GM11168 (cell line): ENCODE data around the gene FGF13.

ENCODE experiments used
- in situ Hi-C: fragments of 300-500 bp; cut with MboI; formaldehyde crosslinking; loops from one replicate; pipeline ENCODE4 v1.12.0; 2022; ENCODE audit warnings: low sequenced_read_pairs; ENCODE audit not compliant: unreplicated experiment

Gene FGF13

GRCh38 chrX:138669693-138670092 is 41.8 kb downstream of the FGF13 start:
- in situ Hi-C loops, result no loop called here

GRCh38 chrX:138664466-138664865 is 47.1 kb downstream of the FGF13 start:
- in situ Hi-C loops, result no loop called here

- in situ Hi-C loops, result no loop called here
These were observed 47.5 kb downstream of the FGF13 start for GRCh38 chrX:138664016-138664415.

- in situ Hi-C loops, result no loop called here
These were observed 60.0 kb downstream of the FGF13 start for GRCh38 chrX:138651494-138651893.

GRCh38 chrX:138648568-138648967 is 62.9 kb downstream of the FGF13 start:
- in situ Hi-C loops, result no loop called here

GRCh38 chrX:138638996-138639395 is 72.5 kb downstream of the FGF13 start:
- in situ Hi-C loops, result no loop called here
